IMR-90 (cell line): ENCODE data around the gene MRPL54. TPM values are rescaled to one million over a fixed set of nuclear protein-coding genes. Genes with fewer than 3 reads are reported as not detected.

Experiments used
- ATAC-seq: fragments of 200-7000 bp; cut with Tn5 transposase; 2 replicates; pipeline ENCODE4 v1.9.1; 2020; ENCODE audit warnings: low read depth, mild to moderate bottlenecking, moderate library complexity
- BruUV-seq: library from RNA; stranded (reverse); fragments of 400-500 nt; replicated peaks from 2 replicates; lab custom pipeline; 2021; lab: Mats Ljungman, UMichigan
- CTCF ChIA-PET: fragments of 300-600 bp; formaldehyde crosslinking; extraction: SDS; loops from one replicate; lab custom pipeline; 2021; ENCODE audit warnings: antibody characterized with exemption; lab: Yijun Ruan, JAX
- POLR2A ChIA-PET: fragments of 300-600 bp; sonication (Branson Sonifier 250); formaldehyde crosslinking; loops from one replicate; lab custom pipeline; 2022; ENCODE audit warnings: antibody characterized with exemption; ENCODE audit not compliant: unreplicated experiment; lab: Charles Lee
- DNase-seq: peaks from one replicate; pipeline ENCODE4 v3.0.0; 2013
- H2AFZ ChIP-seq: replicated peaks from 2 replicates; pipeline ENCODE3; 2013; ENCODE audit warnings: low read length, mild to moderate bottlenecking; ENCODE audit not compliant: poor library complexity
- H2AK5ac ChIP-seq: 2 replicates; pipeline ENCODE4 v1.6.1; 2013; ENCODE audit warnings: low read depth, low read length, inconsistent platforms
- H2AK9ac ChIP-seq: replicated peaks from 2 replicates; pipeline ENCODE3; 2013; ENCODE audit warnings: mild to moderate bottlenecking, low read depth, low read length, moderate library complexity; ENCODE audit not compliant: poor library complexity
- H2BK120ac ChIP-seq: 2 replicates; pipeline ENCODE4 v1.6.1; 2013; ENCODE audit warnings: low read depth, low read length, inconsistent platforms
- H2BK15ac ChIP-seq: 3 replicates; pipeline ENCODE4 v1.6.1; 2013; ENCODE audit warnings: low read depth, low read length, inconsistent platforms
- H2BK20ac ChIP-seq: 2 replicates; pipeline ENCODE4 v1.6.1; 2013; ENCODE audit warnings: low read depth, mild to moderate bottlenecking, inconsistent platforms, low read length, moderate library complexity
- H2BK5ac ChIP-seq: 2 replicates; pipeline ENCODE4 v1.6.1; 2013; ENCODE audit warnings: mild to moderate bottlenecking, low read depth, low read length, inconsistent platforms; ENCODE audit not compliant: poor library complexity, severe bottlenecking
- H3K14ac ChIP-seq: replicated peaks from 2 replicates; pipeline ENCODE4 v1.6.1; 2013; ENCODE audit warnings: low read depth, low read length, inconsistent platforms
- H3K18ac ChIP-seq: 2 replicates; pipeline ENCODE4 v1.6.1; 2013; ENCODE audit warnings: low read depth, low read length, control low read depth
- H3K23ac ChIP-seq: 2 replicates; pipeline ENCODE4 v1.6.1; 2013; ENCODE audit warnings: low read depth, low read length, inconsistent platforms
- H3K27ac ChIP-seq: 2 replicates; pipeline ENCODE4 v1.5.1; 2013; ENCODE audit warnings: mild to moderate bottlenecking, control low read depth, low read length; ENCODE audit not compliant: insufficient read depth
- H3K27me3 ChIP-seq: 2 replicates; pipeline ENCODE4 v1.6.1; 2013; ENCODE audit warnings: low read length; ENCODE audit not compliant: control insufficient read depth, insufficient read depth
- H3K36me3 ChIP-seq: 2 replicates; pipeline ENCODE4 v1.6.1; 2013; ENCODE audit warnings: low read length, mixed read lengths; ENCODE audit not compliant: control insufficient read depth, insufficient read depth
- H3K4ac ChIP-seq: 2 replicates; pipeline ENCODE4 v1.6.1; 2013; ENCODE audit warnings: low read depth, low read length, inconsistent platforms
- H3K4me1 ChIP-seq: 2 replicates; pipeline ENCODE4 v1.6.1; 2013; ENCODE audit warnings: low read length, mixed read lengths; ENCODE audit not compliant: control insufficient read depth, insufficient read depth
- H3K4me2 ChIP-seq: 2 replicates; pipeline ENCODE4 v1.6.1; 2013; ENCODE audit warnings: low read depth, mild to moderate bottlenecking, control low read depth, low read length, moderate library complexity
- H3K4me3 ChIP-seq: 2 replicates; pipeline ENCODE4 v1.5.1; 2013; ENCODE audit warnings: low read depth, mild to moderate bottlenecking, control low read depth, low read length, moderate library complexity; ENCODE audit not compliant: insufficient read depth
- H3K56ac ChIP-seq: 2 replicates; pipeline ENCODE4 v1.6.1; 2013; ENCODE audit warnings: low read length, inconsistent platforms; ENCODE audit not compliant: insufficient read depth; ENCODE audit errors: extremely low read depth
- H3K79me1 ChIP-seq, 2 experiments: 2 replicates each; pipeline ENCODE4 v1.6.1; 2013; ENCODE audit warnings: low read length in 2 of 2, inconsistent platforms in 1 of 2, low read depth in 1 of 2
- H3K9ac ChIP-seq: 2 replicates; pipeline ENCODE4 v1.6.1; 2013; ENCODE audit warnings: low read depth, low read length, control low read depth
- H3K9me1 ChIP-seq: 2 replicates; pipeline ENCODE4 v1.6.1; 2013; ENCODE audit warnings: low read length, inconsistent platforms; ENCODE audit not compliant: insufficient read depth
- H3K9me3 ChIP-seq: 2 replicates; pipeline ENCODE4 v1.6.1; 2013; ENCODE audit warnings: low read length; ENCODE audit not compliant: control insufficient read depth, insufficient read depth
- H4K20me1 ChIP-seq: 2 replicates; pipeline ENCODE4 v1.6.1; 2013; ENCODE audit warnings: low read length, inconsistent platforms; ENCODE audit not compliant: insufficient read depth
- H4K5ac ChIP-seq: 2 replicates; pipeline ENCODE4 v1.6.1; 2013; ENCODE audit warnings: mild to moderate bottlenecking, low read depth, low read length, control low read depth
- H4K8ac ChIP-seq, 2 experiments: 2 replicates each; pipeline ENCODE4 v1.6.1; 2013; ENCODE audit warnings: low read depth in 2 of 2, low read length in 2 of 2, control low read depth in 1 of 2, inconsistent platforms in 1 of 2
- H4K91ac ChIP-seq: 2 replicates; pipeline ENCODE4 v1.6.1; 2013; ENCODE audit warnings: low read depth, low read length, inconsistent platforms; ENCODE audit not compliant: insufficient read depth
- CHD1 ChIP-seq: IDR thresholded peaks from 2 replicates; pipeline ENCODE4 v1.6.1; 2012; ENCODE audit warnings: low read depth, low read length, improper control_type of control experiment
- MAFK ChIP-seq: IDR thresholded peaks from 2 replicates; pipeline ENCODE4 v1.6.1; 2012; ENCODE audit warnings: low read depth, low read length, improper control_type of control experiment
- MAZ ChIP-seq: IDR thresholded peaks from 2 replicates; pipeline ENCODE4 v1.6.1; 2012; ENCODE audit warnings: low read depth, mild to moderate bottlenecking, low read length, improper control_type of control experiment, moderate library complexity, borderline replicate concordance
- NFE2L2 ChIP-seq: fragments of 150-350 bp; IDR thresholded peaks from 2 replicates; pipeline ENCODE4 v1.6.1; 2016; ENCODE audit warnings: low read depth, mild to moderate bottlenecking, low read length
- RCOR1 ChIP-seq: IDR thresholded peaks from 2 replicates; pipeline ENCODE4 v1.6.1; 2012; ENCODE audit warnings: mild to moderate bottlenecking, low read length, improper control_type of control experiment; ENCODE audit not compliant: insufficient replicate concordance
- USF2 ChIP-seq: fragments of 150-350 bp; IDR thresholded peaks from 2 replicates; pipeline ENCODE4 v1.6.1; 2017; ENCODE audit warnings: mild to moderate bottlenecking, antibody characterized with exemption, low read length, low read depth
- WGBS, 2 experiments: methylation state at CpG; one replicate each; pipeline versions ENCODE4 v1.1.5 to v1.1.7; 2013; ENCODE audit warnings: missing lambda C conversion rate in 2 of 2; ENCODE audit not compliant: insufficient read length in 1 of 2; ENCODE audit errors: extremely low coverage in 2 of 2; 5-methylcytosine and 5-hydroxymethylcytosine counted together
- dilution Hi-C: fragments of 300-500 bp; cut with HindIII; formaldehyde crosslinking; loops from one replicate; pipeline ENCODE4 v1.14.3; 2018; ENCODE audit warnings: low sequenced_read_pairs; ENCODE audit not compliant: unreplicated experiment
- in situ Hi-C: fragments of 300-500 bp; cut with MboI; formaldehyde crosslinking; loops from 3 replicates; pipeline ENCODE4 v1.14.3; 2019; ENCODE audit warnings: low sequenced_read_pairs, inconsistent platforms, mixed read lengths
- intact Hi-C: fragments of 100-400 bp; cut with micrococcal nuclease; formaldehyde crosslinking; loops from 2 replicates; pipeline ENCODE4 v1.10.0; 2022
- polyA plus RNA-seq, 3 experiments: library from polyadenylated mRNA; depleted of rRNA; stranded (reverse); fragments of >200 nt; gene quantifications; 2 replicates each; pipeline ENCODE4 v1.2.3, GENCODE V29; 2012; ENCODE audit warnings: low replicate concordance in 1 of 3
- total RNA-seq: library from RNA; depleted of rRNA; stranded (reverse); fragments of >200 nt; gene quantifications from 2 replicates; pipeline ENCODE4 v1.2.3, GENCODE V29; 2012

MRPL54 gene
- total and polyA plus RNA-seq, 2 of the 4 experiments (the other 2 are of a cell fraction) = 55.9 to 75.7 TPM

GRCh38 chr19:3803114-3803888 lies 40.8 kb downstream of the MRPL54 start:
- CTCF ChIA-PET = no interaction called here
- no TSS peak for BruUV-seq
- no peak overlapping the region for H4K91ac ChIP-seq

More at GRCh38 chr19:3803114-3803888, 40.8 kb downstream of the MRPL54 start:
- Histone ChIP-seq H3K18ac (no peak overlapping the region), H3K79me1 (no peaks in the 10 kb centered on the region), H3K9me3 (0 out of 2 replicates have a peak, but pooled peaks cover 1% of the 10 kb centered on the region), H3K36me3 (no peaks in the 10 kb centered on the region), H3K9me1 (peaks cover 5% of the 10 kb centered on the region), H3K27ac (no peak overlapping the region), H3K23ac (no peak overlapping the region), H4K8ac (no peak overlapping the region), H3K4me3 (no peak overlapping the region), H3K4me2 (no peak overlapping the region), H3K14ac (no peak overlapping the region), H4K20me1 (no peaks in the 10 kb centered on the region), H2AK5ac (no peak overlapping the region), H3K9ac (no peak overlapping the region), H3K27me3 (peaks cover 35% of the 10 kb centered on the region), H2BK120ac (no peak overlapping the region), H4K5ac (no peak overlapping the region), H3K56ac (no peak overlapping the region), H2BK5ac (no peak overlapping the region), H2AK9ac (peak overlapping the region; percentile 70), H3K4me1 (no peaks in the 10 kb centered on the region), H2BK15ac (no peak overlapping the region), H2BK20ac (no peak overlapping the region), H2AFZ (no peak overlapping the region), H3K4ac (no peak overlapping the region)
- 55% methylated on average over 4 of the region's 24 CpGs; no CpG with 5 or more reads in 1 of the 2 experiments for WGBS, 2 experiments
- POLR2A ChIA-PET = no interaction called here
- dilution Hi-C loops (no loop called here), intact Hi-C loops (no loop called here), in situ Hi-C loops (no loop called here)
- DNase-seq (no peak), ATAC-seq (no peak)
- TF ChIP-seq RCOR1 (no peak), MAZ (no peak), USF2 (no peak), NFE2L2 (no peak), MAFK (no peak), CHD1 (no peak)
